ENCODE data around the gene NSUN3.

Gene NSUN3

GRCh38 chr3:94062513-94063404 lies at the start of gene NSUN3, which contains the start of gene DHFR2:
Gene NSUN3, plus strand, starts transcription at chr3:94063061. Its CDS starts 66 bp downstream, at chr3:94063127.
Gene DHFR2, minus strand, starts transcription at chr3:94062916. Its CDS starts 1,405 bp downstream, at chr3:94061511.
- DNase-seq (ENCODE audit: low read depth), result peak; percentile 97
- TF ChIP-seq, protein P1, sequence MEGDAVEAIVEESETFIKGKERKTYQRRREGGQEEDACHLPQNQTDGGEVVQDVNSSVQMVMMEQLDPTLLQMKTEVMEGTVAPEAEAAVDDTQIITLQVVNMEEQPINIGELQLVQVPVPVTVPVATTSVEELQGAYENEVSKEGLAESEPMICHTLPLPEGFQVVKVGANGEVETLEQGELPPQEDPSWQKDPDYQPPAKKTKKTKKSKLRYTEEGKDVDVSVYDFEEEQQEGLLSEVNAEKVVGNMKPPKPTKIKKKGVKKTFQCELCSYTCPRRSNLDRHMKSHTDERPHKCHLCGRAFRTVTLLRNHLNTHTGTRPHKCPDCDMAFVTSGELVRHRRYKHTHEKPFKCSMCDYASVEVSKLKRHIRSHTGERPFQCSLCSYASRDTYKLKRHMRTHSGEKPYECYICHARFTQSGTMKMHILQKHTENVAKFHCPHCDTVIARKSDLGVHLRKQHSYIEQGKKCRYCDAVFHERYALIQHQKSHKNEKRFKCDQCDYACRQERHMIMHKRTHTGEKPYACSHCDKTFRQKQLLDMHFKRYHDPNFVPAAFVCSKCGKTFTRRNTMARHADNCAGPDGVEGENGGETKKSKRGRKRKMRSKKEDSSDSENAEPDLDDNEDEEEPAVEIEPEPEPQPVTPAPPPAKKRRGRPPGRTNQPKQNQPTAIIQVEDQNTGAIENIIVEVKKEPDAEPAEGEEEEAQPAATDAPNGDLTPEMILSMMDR (conservative IDR thresholded peaks at IDR 0.05; ENCODE audit: control insufficient read depth, insufficient read depth, low read depth, low read length), result no peak
- H3K4me3 ChIP-seq (ENCODE audit: control insufficient read depth, low read depth, low read length), result peak within 1 kb of the TSS; percentile 78

GRCh38 chr3:94015025-94015424 lies 47.8 kb upstream of the NSUN3 start:
- DNase-seq (ENCODE audit: low read depth), result no peak
- H3K4me3 ChIP-seq (ENCODE audit: control insufficient read depth, low read depth, low read length), result no peak overlapping the region
- TF ChIP-seq, protein P1 (conservative IDR thresholded peaks at IDR 0.05; ENCODE audit: control insufficient read depth, insufficient read depth, low read depth, low read length), result no peak

DNA sequence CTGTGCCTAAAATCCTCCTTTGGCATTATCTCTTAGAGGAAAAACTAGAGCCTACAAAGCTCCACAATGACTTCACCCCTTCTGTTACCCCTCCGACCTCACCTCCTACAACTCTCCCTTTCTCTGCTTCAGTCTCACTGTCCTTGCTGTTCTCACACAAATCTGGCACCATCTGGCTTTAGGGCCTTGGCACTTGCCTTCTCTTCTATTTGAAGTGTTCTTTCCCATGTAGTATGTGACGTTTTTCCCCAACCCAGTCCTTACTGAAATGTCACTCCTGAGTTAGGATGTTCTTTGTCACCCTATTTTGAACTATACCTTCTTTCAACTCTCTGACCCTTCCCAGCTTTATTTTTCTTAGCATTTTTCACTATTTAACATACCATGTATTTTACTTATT lies 43.2 kb upstream of the NSUN3 start:
- H3K4me3 ChIP-seq (ENCODE audit: control insufficient read depth, low read depth, low read length), result no peak overlapping the region
- no peak for DNase-seq (ENCODE audit: low read depth)
- TF ChIP-seq, protein P1 (conservative IDR thresholded peaks at IDR 0.05; ENCODE audit: control insufficient read depth, insufficient read depth, low read depth, low read length), result no peak

DNA sequence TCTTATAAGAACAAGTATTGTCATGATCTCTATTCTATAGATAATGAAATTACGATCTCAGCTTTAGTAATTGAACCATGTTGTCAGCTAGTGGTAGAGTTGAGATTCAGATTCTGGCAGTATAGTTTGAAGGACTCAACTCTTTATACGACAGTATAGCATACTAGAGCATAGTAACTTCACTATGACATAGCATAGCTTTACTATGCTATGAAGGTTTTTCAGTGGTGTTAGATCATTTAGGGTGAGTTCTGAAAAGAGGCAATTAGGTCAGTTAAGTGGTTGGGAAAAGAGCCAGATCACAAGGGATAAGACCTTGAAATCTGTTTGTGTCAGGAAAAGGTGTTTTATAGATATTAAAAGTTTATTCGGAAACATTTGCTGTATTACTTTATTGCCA lies 42.6 kb upstream of the NSUN3 start:
- no peak for DNase-seq (ENCODE audit: low read depth)
- H3K4me3 ChIP-seq (ENCODE audit: control insufficient read depth, low read depth, low read length), result no peak overlapping the region
- TF ChIP-seq, protein P1 (conservative IDR thresholded peaks at IDR 0.05; ENCODE audit: control insufficient read depth, insufficient read depth, low read depth, low read length), result no peak

GRCh38 chr3:94024385-94024784 lies 38.5 kb upstream of the NSUN3 start:
- TF ChIP-seq, protein P1 (conservative IDR thresholded peaks at IDR 0.05; ENCODE audit: control insufficient read depth, insufficient read depth, low read depth, low read length), result no peak
- H3K4me3 ChIP-seq (ENCODE audit: control insufficient read depth, low read depth, low read length), result no peak overlapping the region
- DNase-seq (ENCODE audit: low read depth), result peak; percentile 30

DNA sequence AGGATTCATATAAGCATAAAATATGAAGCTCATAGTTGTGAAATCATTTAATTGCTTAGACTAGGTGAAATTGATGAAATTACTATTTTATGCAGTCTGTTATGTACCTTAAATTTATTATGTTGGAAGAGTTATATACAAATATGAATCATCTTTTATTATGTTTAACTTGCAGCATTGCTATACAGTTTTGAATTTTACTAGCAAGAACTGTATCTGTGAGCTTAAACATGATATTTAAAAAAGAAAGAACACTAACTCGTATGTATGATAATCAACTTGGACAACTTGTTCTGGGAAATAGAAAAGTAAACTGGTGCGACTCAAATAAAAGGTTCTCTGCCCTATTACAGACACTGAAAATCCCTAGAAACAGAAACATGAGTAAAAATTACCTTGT lies 36.2 kb upstream of the NSUN3 start:
- no peak overlapping the region for H3K4me3 ChIP-seq (ENCODE audit: control insufficient read depth, low read depth, low read length)

More for the DNA sequence above, 36.2 kb upstream of the NSUN3 start:
- DNase-seq (ENCODE audit: low read depth), result no peak
- TF ChIP-seq, protein P1 (conservative IDR thresholded peaks at IDR 0.05; ENCODE audit: control insufficient read depth, insufficient read depth, low read depth, low read length), result no peak
